Spinal cord (tissue), 10 donors: ENCODE results near the gene TEX22. TPM values are rescaled to one million over a fixed set of nuclear protein-coding genes. Genes with fewer than 3 reads are reported as not detected.

Experiments used
- DNase-seq, 6 donors: peaks; one replicate each; pipeline versions ENCODE4 v3.0.0 to v3.0.0-alpha.2; 2013 to 2015; ENCODE audit warnings: low spot score in 6 of 6, low read depth in 4 of 6
- H3K27ac ChIP-seq: one replicate; pipeline ENCODE4 v1.5.1; 2013; ENCODE audit warnings: low read depth, low read length, control low read depth
- H3K27me3 ChIP-seq: one replicate; pipeline ENCODE4 v1.6.1; 2013; ENCODE audit warnings: low read length; ENCODE audit not compliant: control insufficient read depth, insufficient read depth
- H3K36me3 ChIP-seq: one replicate; pipeline ENCODE4 v1.6.1; 2013; ENCODE audit warnings: low read length; ENCODE audit not compliant: control insufficient read depth, insufficient read depth
- H3K4me1 ChIP-seq: one replicate; pipeline ENCODE4 v1.6.1; 2013; ENCODE audit warnings: low read length; ENCODE audit not compliant: control insufficient read depth, insufficient read depth
- H3K4me3 ChIP-seq: one replicate; pipeline ENCODE4 v1.5.1; 2013; ENCODE audit warnings: low read depth, low read length, control low read depth
- H3K9me3 ChIP-seq: one replicate; pipeline ENCODE4 v1.6.1; 2013; ENCODE audit warnings: low read length; ENCODE audit not compliant: control insufficient read depth, insufficient read depth
- WGBS: methylation state at CpG from one replicate; pipeline ENCODE4 v1.1.5; 2013; ENCODE audit warnings: missing lambda C conversion rate; ENCODE audit not compliant: insufficient coverage; 5-methylcytosine and 5-hydroxymethylcytosine counted together
- polyA plus RNA-seq, 2 donors: library from polyadenylated mRNA; unstranded; fragments of 120-200 nt; gene quantifications; one replicate each; pipeline ENCODE4 v1.2.1, GENCODE V29; 2013; ENCODE audit not compliant: insufficient read length in 2 of 2
- total RNA-seq, 2 donors: library from RNA; depleted of rRNA in 1 of 2; stranded (reverse); fragments of 120-200 nt in 1 of 2; fragments of >200 nt in 1 of 2; gene quantifications; one replicate each; pipeline versions ENCODE4 v1.2.3 to v1.2.4, GENCODE V29; 2013 to 2014
- donor health status: healthy.

TEX22 gene
- total and polyA plus RNA-seq, 4 donors = 0.20 to 4.8 (median 1.9) TPM

DNA sequence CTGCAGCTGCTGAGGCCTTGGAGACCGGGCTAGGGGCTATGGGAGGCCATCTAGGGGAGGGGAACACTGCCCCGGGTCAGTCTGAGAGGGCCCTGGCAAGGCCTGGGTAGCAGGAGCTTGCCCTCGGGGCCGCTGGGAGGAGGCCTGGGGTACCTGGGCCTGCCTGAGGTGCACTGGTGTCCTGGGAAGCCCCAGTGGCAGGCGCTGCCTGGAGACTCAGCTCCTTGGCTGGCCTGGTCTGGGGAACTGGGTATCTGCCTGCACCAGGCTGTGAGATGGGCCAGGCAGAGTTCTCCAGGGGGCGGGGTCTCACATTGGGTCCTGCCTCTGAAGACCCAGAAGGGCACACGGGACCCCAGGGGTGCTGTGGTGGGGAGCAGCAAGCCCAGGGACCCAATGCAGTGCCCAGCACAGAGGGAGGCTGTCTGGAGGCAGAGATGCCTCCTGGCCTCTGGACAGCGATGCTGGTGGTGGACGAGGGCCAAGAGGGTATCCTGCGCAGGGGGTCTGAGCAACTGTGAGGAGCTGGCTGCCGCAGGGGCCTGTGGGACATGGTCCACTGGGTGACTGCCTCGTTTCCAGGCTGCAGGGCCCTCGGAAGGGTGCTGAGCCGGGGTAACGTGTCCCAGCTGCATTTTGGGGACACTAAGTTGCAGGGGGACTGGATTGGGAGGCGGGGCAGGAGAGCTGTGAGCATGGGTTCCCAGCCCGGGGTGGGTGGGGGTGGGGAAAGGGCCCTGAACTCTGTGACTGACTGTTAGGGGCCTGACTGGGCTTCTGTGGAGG, 13.8 kb downstream of the TEX22 start:
- 68% methylated on average over 17 of the region's 17 CpGs for WGBS
- peaks cover 53% of the 10 kb centered on the region for H3K4me1 ChIP-seq
- peaks cover 2% of the 10 kb centered on the region for H3K36me3 ChIP-seq
- DNase-seq = no peak
- H3K9me3 ChIP-seq = no peaks in the 10 kb centered on the region
- no peak overlapping the region for H3K27ac ChIP-seq
- H3K4me3 ChIP-seq = no peak overlapping the region
- H3K27me3 ChIP-seq = peaks cover 12% of the 10 kb centered on the region

DNA sequence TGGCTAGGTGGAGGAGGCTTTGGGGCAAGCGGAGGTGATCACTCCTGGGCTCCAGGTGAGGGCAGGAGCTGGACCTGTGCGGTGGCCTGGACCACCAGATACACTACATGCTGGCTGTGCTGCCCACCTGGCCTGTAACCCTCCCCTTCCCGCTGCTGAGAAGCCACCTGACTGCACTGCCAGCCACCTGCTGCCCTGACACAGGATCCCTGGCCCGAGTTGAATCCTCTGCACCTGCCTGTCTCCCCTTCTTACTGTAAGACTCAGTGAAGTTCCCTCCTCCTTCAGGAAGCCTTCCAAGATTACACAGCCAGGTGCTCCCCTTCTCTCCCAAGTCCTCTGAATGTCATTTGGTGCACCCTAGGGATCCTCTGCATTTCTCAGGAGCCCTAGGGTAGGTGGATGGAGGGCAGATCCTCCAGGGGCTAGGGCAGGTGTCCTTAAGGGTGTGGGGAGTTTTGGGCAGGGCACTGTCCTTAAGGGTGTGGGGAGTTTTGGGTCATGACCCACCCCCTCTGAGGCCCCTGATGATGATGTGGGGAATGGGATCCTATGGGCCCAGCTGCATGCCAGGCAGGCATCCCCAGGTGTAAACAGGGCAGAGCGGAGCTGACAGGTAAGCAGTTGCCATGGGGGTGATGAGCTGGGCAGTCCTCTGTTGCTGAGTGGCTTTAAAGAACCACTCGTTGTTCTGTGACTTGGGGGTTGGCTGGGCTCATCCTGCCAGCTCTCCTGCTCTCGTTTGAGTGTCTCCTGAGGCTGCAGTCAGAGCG, 14.6 kb downstream of the TEX22 start:
- Histone ChIP-seq H3K27me3 (peaks cover 12% of the 10 kb centered on the region), H3K4me1 (peaks cover 56% of the 10 kb centered on the region), H3K27ac (no peak overlapping the region), H3K9me3 (no peaks in the 10 kb centered on the region), H3K36me3 (peaks cover 5% of the 10 kb centered on the region), H3K4me3 (no peak overlapping the region)
- DNase-seq = no peak
- WGBS = 63% methylated on average over 6 of the region's 8 CpGs

DNA sequence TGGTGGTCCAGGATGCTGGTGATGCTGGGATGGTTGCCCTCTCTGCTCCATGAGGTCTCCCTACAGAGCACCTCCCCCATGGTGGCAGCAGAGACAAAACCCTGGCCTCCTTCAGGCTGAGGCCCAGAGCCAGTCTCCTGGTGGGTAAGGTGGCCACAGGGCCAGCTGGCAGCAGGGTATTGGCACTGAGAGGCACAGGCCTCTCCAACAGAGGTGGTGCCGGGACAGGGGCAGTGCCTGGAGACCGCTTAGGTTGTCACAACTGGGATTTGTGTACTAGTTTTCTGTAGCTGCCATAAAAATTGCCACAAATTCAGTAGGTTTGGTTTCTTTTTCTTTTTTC, 15.2 kb downstream of the TEX22 start:
- DNase-seq = peak in 1 of 6 donors; percentile 70
- H3K36me3 ChIP-seq = peaks cover 9% of the 10 kb centered on the region
- H3K27me3 ChIP-seq = peaks cover 12% of the 10 kb centered on the region
- no peaks in the 10 kb centered on the region for H3K9me3 ChIP-seq
- H3K27ac ChIP-seq = no peak overlapping the region
- H3K4me1 ChIP-seq = peaks cover 60% of the 10 kb centered on the region
- 48% methylated on average over 2 of the region's 2 CpGs for WGBS
- no peak overlapping the region for H3K4me3 ChIP-seq

DNA sequence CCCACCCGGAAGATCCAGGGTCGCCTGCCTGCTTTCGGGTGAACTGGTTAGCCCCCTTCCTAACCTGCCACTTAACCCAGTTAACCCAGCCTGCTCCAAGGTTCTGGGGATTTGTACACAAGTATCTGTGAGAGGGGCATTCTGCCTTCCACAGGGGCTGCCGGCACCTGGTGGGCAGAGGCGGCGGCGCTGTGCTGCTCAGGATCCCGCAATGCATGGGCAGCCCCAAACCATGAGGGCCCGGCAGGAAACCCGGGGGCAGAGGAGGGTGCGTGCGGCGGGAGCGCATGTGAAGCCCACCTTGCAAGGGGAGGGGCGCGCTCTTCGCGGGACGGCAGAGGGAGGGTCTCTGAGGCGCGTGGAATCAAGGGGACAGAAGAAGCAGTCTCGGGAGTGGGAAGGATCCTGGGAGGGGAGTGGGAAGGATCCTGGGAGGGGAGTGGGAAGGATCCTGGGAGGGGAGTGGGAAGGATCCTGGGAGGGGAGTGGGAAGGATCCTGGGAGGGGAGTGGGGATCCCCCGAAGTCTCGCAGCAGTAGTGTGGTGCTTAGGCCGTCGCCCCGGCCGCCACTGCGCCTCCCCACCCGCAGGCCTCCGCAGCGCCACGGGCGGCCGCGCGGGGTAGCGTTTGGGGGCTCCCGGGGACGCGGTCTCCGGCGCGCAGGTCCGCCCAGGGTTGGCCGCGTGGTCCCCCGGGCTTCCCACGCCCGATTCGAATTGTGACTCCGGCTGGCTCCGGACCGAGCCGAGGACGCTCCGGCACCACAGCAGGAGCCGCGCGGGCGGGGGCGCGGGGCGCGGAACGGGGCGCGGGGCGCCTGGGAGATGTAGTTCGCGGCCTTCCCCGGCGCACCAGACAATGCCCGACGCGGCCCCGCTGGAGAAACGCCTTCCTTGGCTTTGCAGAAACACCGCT, 16.4 kb downstream of the TEX22 start:
- H3K36me3 ChIP-seq = peaks cover 9% of the 10 kb centered on the region
- H3K4me3 ChIP-seq = peak overlapping the region; percentile 33
- H3K27me3 ChIP-seq = peaks cover 12% of the 10 kb centered on the region
- H3K9me3 ChIP-seq = no peaks in the 10 kb centered on the region
- peak overlapping the region; percentile 33 for H3K27ac ChIP-seq
- WGBS = under 1% methylated on average over 70 of the region's 79 CpGs
- DNase-seq = peak in 5 of 6 donors; percentile 58 to 95 (median 75)
- H3K4me1 ChIP-seq = peaks cover 64% of the 10 kb centered on the region

DNA sequence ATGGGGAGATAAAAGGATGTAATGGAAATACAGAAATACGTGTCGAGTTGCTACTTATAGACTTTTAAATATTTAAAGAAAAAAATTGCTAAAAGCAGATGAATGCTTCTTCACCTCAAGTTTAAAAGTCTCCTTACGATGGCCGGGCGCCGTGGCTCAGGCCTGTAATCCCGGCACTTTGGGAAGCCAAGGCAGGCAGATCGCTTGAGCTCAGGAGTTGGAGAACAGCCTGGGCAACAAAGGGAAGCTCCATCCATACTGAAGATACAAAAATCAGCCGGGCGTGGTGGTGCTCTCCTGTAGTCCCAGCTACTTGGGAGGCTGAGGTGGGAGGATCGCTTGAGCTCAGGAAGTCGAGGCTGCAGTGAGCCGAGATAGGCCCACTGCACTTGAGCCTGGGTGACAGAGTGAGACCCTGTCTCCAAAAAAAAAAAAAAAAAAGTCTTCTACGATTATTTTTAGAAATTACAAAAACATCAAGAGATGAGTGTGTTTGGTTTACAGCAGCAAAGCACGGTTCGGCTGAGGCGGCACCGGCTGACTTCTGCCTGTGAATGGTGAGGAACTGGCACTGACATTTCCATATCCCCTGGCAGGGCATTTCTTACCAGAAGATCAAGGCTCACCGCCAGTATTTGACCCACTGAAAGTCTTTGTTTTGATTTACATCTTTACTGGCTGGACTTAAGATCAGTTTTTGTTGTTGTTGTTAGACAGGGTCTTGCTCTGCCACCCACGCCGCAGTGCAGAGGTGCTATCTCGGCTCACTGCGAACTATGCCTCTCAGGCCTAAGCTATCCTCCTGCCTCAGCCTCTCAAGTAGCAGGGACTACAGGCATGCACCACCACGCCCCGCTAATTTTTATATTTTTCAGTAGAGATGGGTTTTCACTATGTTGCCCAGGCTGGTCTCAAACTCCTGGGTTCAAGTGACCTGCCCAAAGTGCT, 17.4 kb downstream of the TEX22 start:
- Histone ChIP-seq H3K4me1 (peaks cover 66% of the 10 kb centered on the region), H3K9me3 (no peaks in the 10 kb centered on the region), H3K27ac (peak overlapping the region; percentile 33), H3K27me3 (peaks cover 9% of the 10 kb centered on the region), H3K36me3 (peaks cover 11% of the 10 kb centered on the region), H3K4me3 (peak overlapping the region; percentile 33)
- no peak for DNase-seq
- 100% methylated on average over 5 of the region's 25 CpGs for WGBS

DNA sequence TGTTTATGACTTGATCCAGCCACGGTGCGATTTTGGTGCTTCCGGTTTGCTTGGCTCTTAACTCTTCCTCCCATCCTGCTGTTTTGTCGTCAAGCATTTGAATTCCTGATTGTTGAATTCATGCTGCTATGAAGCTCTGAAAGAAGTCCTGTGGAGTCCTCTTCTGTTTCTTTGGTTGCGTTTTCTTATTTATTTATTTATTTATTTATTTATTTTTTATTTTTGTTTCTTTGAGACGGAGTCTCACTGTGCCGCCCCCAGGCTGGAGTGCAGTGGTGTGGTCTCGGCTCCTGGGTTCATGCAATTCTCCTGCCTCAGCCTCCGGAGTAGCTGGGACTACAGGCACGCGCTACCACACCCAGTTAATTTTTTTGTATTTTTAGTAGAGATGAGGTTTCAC, 18.3 kb downstream of the TEX22 start:
- 96% methylated on average over 4 of the region's 11 CpGs for WGBS
- Histone ChIP-seq H3K4me3 (no peak overlapping the region), H3K9me3 (no peaks in the 10 kb centered on the region), H3K36me3 (peaks cover 21% of the 10 kb centered on the region), H3K27ac (no peak overlapping the region), H3K4me1 (peaks cover 68% of the 10 kb centered on the region), H3K27me3 (peaks cover 4% of the 10 kb centered on the region)
- no peak for DNase-seq

DNA sequence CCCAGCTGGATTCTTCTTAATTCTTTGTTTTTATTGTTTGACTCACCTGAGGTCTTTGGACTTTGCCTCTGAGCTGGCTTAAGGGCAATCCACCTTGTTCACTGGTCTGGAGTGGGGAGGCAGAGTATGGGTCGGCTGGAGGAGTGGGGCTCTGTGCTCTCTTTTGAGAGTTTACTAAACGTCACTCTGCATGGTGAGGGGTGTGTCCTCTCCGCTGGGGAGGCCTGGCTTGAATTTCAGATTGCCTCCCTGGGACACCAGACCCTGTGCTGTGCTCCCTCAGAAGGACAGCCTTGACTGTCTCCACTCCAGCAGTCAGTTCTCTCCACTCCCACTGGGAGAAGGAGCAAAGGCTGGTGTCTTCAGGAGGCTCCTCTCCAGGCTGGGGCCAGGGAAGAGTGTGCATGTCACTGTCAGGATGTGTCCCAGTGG, 19.4 kb downstream of the TEX22 start:
- H3K36me3 ChIP-seq = peaks cover 28% of the 10 kb centered on the region
- DNase-seq = no peak
- no peak overlapping the region for H3K27ac ChIP-seq
- WGBS = 71% methylated on average over 1 of the region's 3 CpGs
- no peaks in the 10 kb centered on the region for H3K27me3 ChIP-seq
- H3K4me1 ChIP-seq = peaks cover 70% of the 10 kb centered on the region
- H3K9me3 ChIP-seq = no peaks in the 10 kb centered on the region
- no peak overlapping the region for H3K4me3 ChIP-seq

DNA sequence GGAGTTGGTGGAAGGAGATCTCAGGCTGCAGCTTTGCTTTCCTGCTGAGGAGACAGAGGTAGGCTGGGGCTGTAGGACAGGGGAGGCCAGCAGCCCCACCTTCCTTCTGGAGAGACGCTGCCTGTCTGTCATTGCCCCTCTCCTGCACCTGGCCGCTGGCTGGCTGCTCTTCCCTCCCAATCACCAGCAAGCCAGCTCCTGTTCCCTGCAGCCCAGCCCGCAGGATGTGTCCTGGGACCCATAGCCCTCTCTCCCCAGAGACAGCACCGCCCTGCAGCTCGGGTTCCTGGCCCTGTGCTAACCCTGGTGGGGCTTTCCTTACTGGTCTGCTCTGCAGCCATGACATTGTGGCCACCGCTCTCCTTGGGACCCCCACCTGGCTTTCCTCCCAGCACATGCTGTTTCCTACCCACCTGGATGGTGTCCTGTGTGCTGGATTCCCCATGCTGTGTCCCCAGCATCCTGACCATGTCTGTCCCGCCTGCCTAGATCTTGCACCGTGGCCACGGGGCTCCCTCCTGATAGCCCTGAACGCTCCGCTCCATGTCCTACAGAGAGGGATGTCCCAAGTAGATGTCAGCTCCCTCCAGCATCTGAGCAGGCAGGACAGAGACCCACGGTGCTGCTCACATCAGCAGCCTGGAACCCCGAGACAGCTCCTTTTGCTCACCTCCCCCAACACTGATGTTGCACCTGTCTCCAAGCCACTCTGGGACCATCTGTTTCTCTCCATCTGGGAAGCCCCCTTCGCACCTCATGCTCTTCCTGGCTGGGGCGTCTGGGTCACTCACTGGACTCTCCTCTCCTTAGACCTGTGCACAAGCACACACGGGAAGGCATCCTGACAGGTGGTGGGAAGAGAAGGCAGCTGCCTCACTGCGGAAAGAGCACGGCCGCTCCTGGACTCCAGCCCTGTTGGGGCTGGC, 20.2 kb downstream of the TEX22 start:
- 66% methylated on average over 18 of the region's 19 CpGs for WGBS
- Histone ChIP-seq H3K36me3 (peaks cover 37% of the 10 kb centered on the region), H3K4me3 (peak overlapping the region; percentile 67), H3K9me3 (no peaks in the 10 kb centered on the region), H3K4me1 (peaks cover 67% of the 10 kb centered on the region), H3K27me3 (no peaks in the 10 kb centered on the region), H3K27ac (no peak overlapping the region)
- no peak for DNase-seq
